ENCODE data around the gene EPG5. TPM values are rescaled to one million over a fixed set of nuclear protein-coding genes. Genes with fewer than 3 reads are reported as not detected.

EPG5 gene
- total RNA-seq, 2 donors from 2014 or later = 18.0 to 21.5 TPM

Other genes with a start within 250 kb of the EPG5 start
- gene SLC14A1, start 243.1 kb downstream of the EPG5 start, total RNA-seq = 1 to 10 TPM in 1 of 2 donors, under 1 TPM in 1; 0.95 to 1.0 TPM
- under 1 TPM; 0.21 to 0.36 TPM for gene SIGLEC15, start 141.7 kb downstream of the EPG5 start, total RNA-seq
- 1 to 10 TPM; 3.7 to 7.4 TPM for gene PSTPIP2, start 104.9 kb upstream of the EPG5 start, total RNA-seq
- 100 to 1,000 TPM; 652 to 824 TPM for gene ATP5F1A, start 131.0 kb upstream of the EPG5 start, total RNA-seq
- gene HAUS1, start 137.1 kb upstream of the EPG5 start, total RNA-seq = 10 to 100 TPM; 16.2 TPM